Right renal pelvis (tissue), 4 donors: Measurements from ENCODE around the gene CLDN10. TPM values are rescaled to one million over a fixed set of nuclear protein-coding genes. Genes with fewer than 3 reads are reported as not detected.
"Not testable (repeated sequence)": the region's sequence is repeated elsewhere in the genome, so short reads cannot be mapped to it uniquely, and the experiment has no call there.

Experiments
- DNase-seq, 4 donors: peaks; one replicate each; pipeline ENCODE4 v3.0.0-alpha.2; 2013; ENCODE audit warnings: low read depth in 4 of 4, low spot score in 3 of 4, missing footprints in 1 of 4
- polyA plus RNA-seq, 4 donors: library from polyadenylated mRNA; unstranded; fragments of 120-200 nt; gene quantifications; one replicate each; pipeline ENCODE4 v1.2.1, GENCODE V29; 2013; ENCODE audit not compliant: insufficient read length in 4 of 4

The CLDN10 gene
- polyA plus RNA-seq, 4 donors = 112 to 124 (median 122) TPM

DNA sequence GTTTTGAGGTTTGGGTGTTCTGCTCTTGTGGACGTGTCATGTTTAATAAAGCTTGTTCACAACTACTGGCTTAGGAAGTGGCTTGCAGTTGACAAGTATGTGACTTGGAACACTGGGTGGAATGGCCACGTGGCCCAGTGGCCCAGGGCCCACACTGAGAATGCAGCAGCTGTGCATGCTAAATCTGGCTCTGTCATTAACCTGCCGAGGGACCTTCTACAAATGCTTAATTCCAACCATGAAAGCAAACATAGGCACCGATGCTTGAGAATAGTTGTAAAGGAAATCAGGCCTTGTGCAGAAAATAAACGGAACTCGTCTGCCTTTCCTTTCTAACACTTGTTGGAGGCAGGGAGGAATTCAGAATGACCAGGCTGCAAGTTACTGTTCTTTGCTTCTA lies 11.6 kb upstream of the CLDN10 start:
- no peak for DNase-seq

- DNase-seq = no peak
Observed at GRCh38 chr13:95541308-95541707, 11.2 kb upstream of the CLDN10 start.

DNA sequence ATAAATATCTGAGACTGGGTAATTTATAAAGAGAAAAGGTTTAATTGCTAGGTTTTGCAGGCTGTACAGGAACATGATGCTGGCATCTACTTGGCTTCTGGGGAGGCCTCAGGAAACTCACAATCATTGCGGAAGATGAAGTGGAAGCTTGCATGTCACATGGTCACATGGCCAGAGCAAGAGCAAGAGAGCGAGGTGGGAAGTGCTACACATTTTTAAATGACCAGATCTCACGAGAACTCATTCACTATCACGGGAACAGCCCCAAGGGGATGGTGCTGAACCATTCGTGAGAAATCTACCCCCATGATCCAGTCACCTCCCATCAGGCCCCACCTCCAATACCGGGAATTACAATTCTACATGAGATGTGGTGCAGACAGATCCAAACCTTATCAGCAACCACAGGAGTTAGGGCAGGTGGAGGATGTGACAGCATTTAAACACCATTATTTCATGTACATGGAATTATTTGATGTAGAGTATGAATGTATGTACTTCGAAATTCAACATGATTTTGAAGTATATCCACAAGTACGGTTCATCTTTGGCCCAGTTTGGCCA lies 10.5 kb upstream of the CLDN10 start:
- no peak for DNase-seq

DNA sequence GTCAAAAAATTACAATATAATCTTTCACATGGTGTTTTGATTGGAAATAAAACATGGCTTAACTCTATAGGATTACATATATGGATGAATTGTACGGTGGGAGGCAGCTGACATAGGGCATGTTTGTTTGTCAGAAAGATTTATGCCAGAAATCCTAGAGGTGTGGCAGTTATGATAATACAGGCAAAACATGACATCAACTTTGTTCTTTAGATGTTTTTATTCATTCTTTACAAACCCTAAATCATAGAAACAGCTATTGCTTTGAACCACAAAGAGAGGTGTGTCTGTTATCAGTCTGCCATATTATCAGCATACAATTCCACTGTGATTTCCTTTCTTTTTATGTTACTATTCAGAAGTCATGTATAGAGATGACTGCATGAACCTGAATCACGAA lies 8.2 kb upstream of the CLDN10 start:
- no peak for DNase-seq

DNA sequence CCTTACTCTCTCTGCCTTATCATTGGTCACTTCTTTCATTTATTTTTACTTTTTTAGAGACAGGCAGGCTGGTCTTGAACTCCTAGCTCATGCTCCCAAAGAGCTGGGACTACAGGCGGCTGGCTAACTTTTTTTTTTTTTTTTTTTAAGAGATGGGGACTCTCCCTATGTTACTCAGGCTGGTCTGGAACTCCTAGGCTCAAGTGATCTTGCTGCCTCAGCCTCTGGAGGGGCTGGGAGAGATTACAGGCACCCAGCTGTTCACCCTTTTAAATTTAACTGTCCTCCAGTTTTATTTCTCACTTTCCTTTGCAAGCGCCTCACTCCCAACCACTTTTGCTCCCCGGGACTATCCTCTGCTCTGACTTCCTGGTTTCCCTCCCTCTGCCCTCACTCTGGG lies 5.6 kb upstream of the CLDN10 start:
- DNase-seq = no peak

- DNase-seq = no peak
Observed at GRCh38 chr13:95547531-95548167, 4.9 kb upstream of the CLDN10 start.

- no peak for DNase-seq
Observed at GRCh38 chr13:95552208-95552538, 347 bp upstream of the CLDN10 start.

- peak in 1 of 4 donors; percentile 20 for DNase-seq
Observed at GRCh38 chr13:95553581-95554385, 1.3 kb downstream of the CLDN10 start.

- no peak for DNase-seq
Observed at GRCh38 chr13:95557013-95557412, 4.5 kb downstream of the CLDN10 start.

- no peak for DNase-seq
Observed at GRCh38 chr13:95559100-95559499, 6.6 kb downstream of the CLDN10 start.

DNA sequence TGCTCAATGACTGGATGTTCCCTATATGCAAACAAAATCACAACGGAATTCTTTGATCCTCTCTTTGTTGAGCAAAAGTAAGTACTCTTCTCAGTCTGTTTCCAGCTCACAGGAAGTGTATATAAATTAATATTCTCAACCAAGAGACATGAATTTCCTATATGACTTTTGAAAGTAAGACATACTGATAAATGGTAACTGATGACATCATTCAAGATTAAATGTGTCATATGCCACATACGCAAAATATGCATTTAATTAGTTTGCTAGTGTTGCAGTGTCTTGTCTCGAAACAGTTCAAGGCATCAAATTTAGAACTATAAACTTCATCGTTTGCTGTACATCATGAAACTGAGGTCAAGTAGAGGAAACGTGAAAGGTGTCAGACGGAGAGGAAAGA lies 7.9 kb downstream of the CLDN10 start:
- DNase-seq = no peak

DNA sequence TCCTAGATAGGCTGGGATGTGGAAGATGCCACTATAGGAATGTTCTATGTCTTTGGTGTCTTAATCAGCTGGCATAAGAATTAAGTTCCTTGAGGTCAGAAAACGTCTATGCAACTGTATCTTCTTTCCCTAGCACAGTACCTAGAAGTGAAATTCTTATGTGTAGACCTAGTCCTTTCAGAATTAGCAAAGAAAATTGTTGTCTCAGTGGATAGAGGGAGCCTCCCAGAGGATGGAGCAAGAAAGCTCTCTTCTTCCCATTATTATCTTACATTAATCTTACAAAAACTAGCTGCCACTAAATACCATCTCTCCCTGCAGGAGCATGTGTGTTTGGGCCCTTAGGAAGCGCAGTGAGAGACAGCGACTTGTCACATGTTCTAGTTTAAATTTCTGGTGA lies 11.6 kb downstream of the CLDN10 start:
- no peak for DNase-seq

- DNase-seq = no peak
Observed at GRCh38 chr13:95564733-95565291, 12.3 kb downstream of the CLDN10 start.

DNA sequence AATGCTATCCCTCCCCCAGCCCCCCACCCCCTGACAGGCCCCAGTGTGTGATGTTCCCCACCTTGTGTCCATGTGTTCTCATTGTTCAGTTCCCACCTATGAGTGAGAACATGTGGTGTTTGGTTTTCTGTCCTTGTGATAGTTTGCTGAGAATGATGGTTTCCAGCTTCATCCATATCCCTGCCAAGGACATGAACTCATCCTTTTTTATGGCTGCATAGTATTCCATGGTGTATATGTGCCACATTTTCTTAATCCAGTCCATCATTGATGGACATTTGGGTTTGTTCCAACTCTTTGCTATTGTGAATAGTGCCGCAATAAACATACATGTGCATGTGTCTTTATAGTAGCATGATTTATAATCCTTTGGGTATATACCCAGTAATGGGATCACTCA lies 13.2 kb downstream of the CLDN10 start:
- not testable (repeated sequence) for DNase-seq

- DNase-seq = no peak
Observed at GRCh38 chr13:95568131-95568530, 15.6 kb downstream of the CLDN10 start.

DNA sequence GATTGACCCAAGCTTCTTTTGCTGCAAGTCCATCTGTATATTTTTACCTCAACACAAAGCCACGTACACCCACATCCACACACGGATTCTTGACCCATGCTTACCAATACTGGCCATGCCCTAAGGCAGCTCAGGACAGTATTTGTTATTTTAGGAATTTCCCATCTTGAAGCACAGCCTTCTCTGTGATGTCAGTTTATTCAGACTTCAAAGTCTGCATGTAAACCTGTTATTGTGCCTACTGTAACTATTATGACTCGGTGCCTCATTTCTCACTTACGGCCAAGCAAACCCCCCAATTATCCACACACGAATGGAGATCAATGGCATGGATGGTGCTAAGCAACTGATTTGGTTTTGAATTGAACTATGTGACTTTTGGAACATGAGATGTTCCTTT lies 17.5 kb downstream of the CLDN10 start:
- DNase-seq = no peak

DNA sequence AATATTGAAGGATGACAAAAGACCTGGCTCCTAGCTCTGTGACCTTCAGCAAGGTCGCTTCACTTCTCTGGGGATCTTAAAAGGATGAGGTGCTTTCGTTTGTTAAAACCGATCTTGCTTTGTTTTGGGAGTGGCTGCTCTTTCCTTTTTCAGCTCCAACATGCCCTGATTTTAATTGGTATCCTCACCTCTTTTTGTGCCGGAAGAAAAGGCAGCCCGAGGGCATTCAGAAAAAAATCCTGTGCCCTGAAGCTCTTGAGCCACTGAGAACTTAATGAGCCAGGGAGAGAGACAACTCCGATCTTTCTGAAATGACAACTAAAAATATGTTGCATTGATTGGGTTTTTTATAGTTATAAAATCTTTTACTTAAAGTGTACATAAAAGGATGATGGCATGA lies 19.4 kb downstream of the CLDN10 start:
- DNase-seq = no peak

GRCh38 chr13:95573221-95573620 lies 20.7 kb downstream of the CLDN10 start:
- DNase-seq = no peak

GRCh38 chr13:95579303-95579702 lies 26.8 kb downstream of the CLDN10 start:
- DNase-seq = no peak

GRCh38 chr13:95585867-95586266 lies 33.3 kb downstream of the CLDN10 start:
- no peak for DNase-seq

DNA sequence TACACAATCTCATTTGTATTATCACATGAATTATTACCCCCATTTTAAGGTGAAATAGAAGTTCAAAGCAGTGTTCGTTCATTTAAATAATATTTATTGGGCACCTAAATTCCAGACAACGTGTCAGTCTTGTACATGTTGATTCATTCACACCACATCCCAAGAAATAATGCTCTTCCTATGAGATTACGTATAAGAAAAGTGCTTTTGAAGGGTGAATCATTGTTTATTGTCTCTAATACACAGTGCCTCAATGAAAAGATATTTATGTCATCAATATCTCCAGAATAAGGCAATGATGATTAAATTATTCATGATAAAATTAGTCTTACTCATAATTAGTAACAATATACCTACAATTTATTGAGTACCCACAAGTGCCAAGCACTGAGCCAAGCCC lies 35.6 kb downstream of the CLDN10 start:
- no peak for DNase-seq

GRCh38 chr13:95588721-95589120 lies 36.2 kb downstream of the CLDN10 start:
- no peak for DNase-seq
